GM18511 (cell line): ENCODE measurements around the gene ACTL10.
A peak's percentile ranks its signal among the peaks of the same experiment; 100 is the strongest.

ENCODE experiments used
- ATAC-seq: cut with Tn5 transposase; IDR thresholded peaks from one replicate; pipeline ENCODE4 v1.9.1; 2021; ENCODE audit warnings: mild to moderate bottlenecking, moderate library complexity; ENCODE audit not compliant: unreplicated experiment

ACTL10 gene

GRCh38 chr20:33648396-33649004, 18.2 kb upstream of the ACTL10 start:
- no peak for ATAC-seq

- ATAC-seq = no peak
These were observed 17.5 kb upstream of the ACTL10 start for GRCh38 chr20:33649201-33649681.

GRCh38 chr20:33650111-33650752, 16.5 kb upstream of the ACTL10 start:
- no peak for ATAC-seq

- ATAC-seq = no peak
These were observed 15.8 kb upstream of the ACTL10 start for GRCh38 chr20:33650753-33651561.

GRCh38 chr20:33651562-33652048, 15.1 kb upstream of the ACTL10 start:
- no peak for ATAC-seq

- peak; percentile 34 for ATAC-seq
These were observed 13.4 kb upstream of the ACTL10 start for GRCh38 chr20:33653218-33653899.

- ATAC-seq = no peak
These were observed 12.7 kb upstream of the ACTL10 start for GRCh38 chr20:33653900-33654596.

GRCh38 chr20:33654680-33655161, 12.0 kb upstream of the ACTL10 start:
- no peak for ATAC-seq

GRCh38 chr20:33655164-33655563, 11.6 kb upstream of the ACTL10 start:
- ATAC-seq = no peak

GRCh38 chr20:33656010-33656782, 10.5 kb upstream of the ACTL10 start:
- ATAC-seq = no peak

- no peak for ATAC-seq
These were observed 9.7 kb upstream of the ACTL10 start for GRCh38 chr20:33656783-33657703.

GRCh38 chr20:33657704-33658095, 9.0 kb upstream of the ACTL10 start:
- ATAC-seq = no peak

- no peak for ATAC-seq
These were observed 8.2 kb upstream of the ACTL10 start for GRCh38 chr20:33658510-33658909.

- ATAC-seq = no peak
These were observed 7.8 kb upstream of the ACTL10 start for GRCh38 chr20:33658929-33659328.

GRCh38 chr20:33659341-33660034, 7.3 kb upstream of the ACTL10 start:
- no peak for ATAC-seq

- no peak for ATAC-seq
These were observed 6.6 kb upstream of the ACTL10 start for GRCh38 chr20:33660035-33660684.

- no peak for ATAC-seq
These were observed 6.1 kb upstream of the ACTL10 start for GRCh38 chr20:33660685-33661058.
